Transverse colon (tissue), 4 donors: ENCODE data around the gene CEND1. TPM values are rescaled to one million over a fixed set of nuclear protein-coding genes. Genes with fewer than 3 reads are reported as not detected.

Experiments
- DNase-seq: peaks from one replicate; pipeline ENCODE4 v3.0.0-alpha.2; 2019
- H3K27ac ChIP-seq, 4 donors: fragments of 200-600 bp; sonication (generic); 2 replicates each; pipeline ENCODE4 v1.5.1; 2016 to 2018; ENCODE audit warnings: inconsistent platforms in 4 of 4
- H3K27me3 ChIP-seq: fragments of 200-600 bp; sonication (generic); 2 replicates; pipeline ENCODE4 v1.5.1; 2017; ENCODE audit warnings: inconsistent platforms
- H3K36me3 ChIP-seq, 4 donors: fragments of 200-600 bp; sonication (generic); 2 replicates each; pipeline ENCODE4 v1.5.1; 2017 to 2019; ENCODE audit warnings: inconsistent platforms in 4 of 4
- H3K4me1 ChIP-seq, 4 donors: fragments of 200-600 bp; sonication (generic); 2 replicates each; pipeline ENCODE4 v1.5.1; 2017 to 2020; ENCODE audit warnings: inconsistent platforms in 4 of 4
- H3K4me3 ChIP-seq, 4 donors: fragments of 200-600 bp; sonication (generic); 1 replicate in 1 of 4; 2 replicates in 3 of 4; pipeline versions ENCODE4 v1.5.1 to v1.6.1; 2017 to 2019; ENCODE audit warnings: inconsistent platforms in 4 of 4
- H3K9me3 ChIP-seq, 2 donors: fragments of 200-600 bp; sonication (generic); 2 replicates each; pipeline ENCODE4 v1.5.1; 2017 to 2019; ENCODE audit warnings: inconsistent platforms in 2 of 2
- EP300 ChIP-seq: sonication (generic); formaldehyde crosslinking; IDR thresholded peaks from one replicate; pipeline ENCODE4 v1.6.1; 2017; ENCODE audit warnings: antibody characterized with exemption, low read depth
- POLR2A ChIP-seq: fragments of 450-650 bp; IDR thresholded peaks from one replicate; pipeline ENCODE4 v1.6.1; 2016; ENCODE audit warnings: antibody characterized with exemption, mild to moderate bottlenecking, moderate library complexity
- POLR2AphosphoS5 ChIP-seq, 3 donors: sonication (generic); formaldehyde crosslinking; IDR thresholded peaks; one replicate each; pipeline ENCODE4 v1.6.1; 2016; ENCODE audit warnings: antibody characterized with exemption in 3 of 3
- WGBS, 2 donors: methylation state at CpG; one replicate each; pipeline ENCODE4 v1.1.5; 2018; ENCODE audit warnings: low coverage in 1 of 2; 5-methylcytosine and 5-hydroxymethylcytosine counted together
- in situ Hi-C, 4 donors: fragments of 200-750 bp; cut with MboI; loops; one replicate each; pipeline versions ENCODE4 v1.15.0 to v1.15.1; 2017; ENCODE audit warnings: low sequenced_read_pairs in 3 of 4, low pct_ligation_motif_present in 1 of 4, low pct_unique_long_range_greater_than_20kb in 1 of 4
- intact Hi-C: fragments of 100-400 bp; cut with DNase I; formaldehyde crosslinking; loops from one replicate; pipeline ENCODE4 v1.15.1; 2023; ENCODE audit warnings: low total_unique reads
- total RNA-seq, 4 donors: library from RNA; depleted of rRNA; stranded (reverse); fragments of >200 nt; gene quantifications; one replicate each; pipeline ENCODE4 v1.1.0, GENCODE V29; 2016
- TF ChIP-seq, protein P1 (sequence below), 5 experiments: fragments of 200-600 bp in 3 of 5; fragments of 450-650 bp in 2 of 5; sonication (generic) in 3 of 5; IDR thresholded peaks; 1 replicate in 2 of 5; 2 replicates in 3 of 5; pipeline ENCODE4 v1.5.1; 2016 to 2017; ENCODE audit warnings: antibody characterized with exemption in 5 of 5, inconsistent platforms in 3 of 5, mild to moderate bottlenecking in 2 of 5, moderate library complexity in 1 of 5

Gene CEND1
- total RNA-seq, 4 donors from 2014 or later = 0.79 to 1.2 TPM; not detected in 2

GRCh38 chr11:766106-766935, 23.6 kb downstream of the CEND1 start:
- Histone ChIP-seq H3K36me3 (peaks cover 0 to 26% (median 11%) of the 10 kb centered on the region in 4 donors), H3K27ac (no peak overlapping the region), H3K9me3 (no peaks in the 10 kb centered on the region), H3K4me1 (peaks cover 3 to 13% (median 11%) of the 10 kb centered on the region in 4 donors), H3K4me3 (no peak overlapping the region), H3K27me3 (no peaks in the 10 kb centered on the region)
- in situ Hi-C loops = no loop called here
- 79 to 84% methylated on average over 4 to 11 of the region's 11 CpGs for WGBS, 2 donors
- DNase-seq = no peak
- TF ChIP-seq POLR2AphosphoS5 (IDR thresholded peaks at IDR 0.05) (no peak), EP300 (no peak), POLR2A (no peak)
- TF ChIP-seq, protein P1, sequence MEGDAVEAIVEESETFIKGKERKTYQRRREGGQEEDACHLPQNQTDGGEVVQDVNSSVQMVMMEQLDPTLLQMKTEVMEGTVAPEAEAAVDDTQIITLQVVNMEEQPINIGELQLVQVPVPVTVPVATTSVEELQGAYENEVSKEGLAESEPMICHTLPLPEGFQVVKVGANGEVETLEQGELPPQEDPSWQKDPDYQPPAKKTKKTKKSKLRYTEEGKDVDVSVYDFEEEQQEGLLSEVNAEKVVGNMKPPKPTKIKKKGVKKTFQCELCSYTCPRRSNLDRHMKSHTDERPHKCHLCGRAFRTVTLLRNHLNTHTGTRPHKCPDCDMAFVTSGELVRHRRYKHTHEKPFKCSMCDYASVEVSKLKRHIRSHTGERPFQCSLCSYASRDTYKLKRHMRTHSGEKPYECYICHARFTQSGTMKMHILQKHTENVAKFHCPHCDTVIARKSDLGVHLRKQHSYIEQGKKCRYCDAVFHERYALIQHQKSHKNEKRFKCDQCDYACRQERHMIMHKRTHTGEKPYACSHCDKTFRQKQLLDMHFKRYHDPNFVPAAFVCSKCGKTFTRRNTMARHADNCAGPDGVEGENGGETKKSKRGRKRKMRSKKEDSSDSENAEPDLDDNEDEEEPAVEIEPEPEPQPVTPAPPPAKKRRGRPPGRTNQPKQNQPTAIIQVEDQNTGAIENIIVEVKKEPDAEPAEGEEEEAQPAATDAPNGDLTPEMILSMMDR (IDR thresholded peaks at IDR 0.05) = no peak
- intact Hi-C loops = no loop called here

DNA sequence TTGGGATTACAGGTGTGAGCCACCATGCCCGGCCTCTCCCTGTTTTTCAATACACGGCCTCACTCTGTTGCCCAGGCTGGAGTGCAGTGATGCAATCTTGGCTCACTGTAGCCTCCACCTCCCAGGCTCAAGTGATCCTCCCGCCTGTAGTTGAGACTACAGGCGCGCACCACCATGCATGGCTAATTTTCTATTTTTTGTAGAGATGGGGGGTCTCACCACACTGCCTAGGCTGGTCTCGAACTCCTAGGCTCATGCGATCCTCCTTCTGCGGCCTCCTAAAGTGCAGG, 24.1 kb downstream of the CEND1 start:
- peaks cover 3 to 13% (median 11%) of the 10 kb centered on the region in 4 donors for H3K4me1 ChIP-seq
- peaks cover 0 to 22% (median 12%) of the 10 kb centered on the region in 4 donors for H3K36me3 ChIP-seq
- DNase-seq = no peak
- TF ChIP-seq POLR2AphosphoS5 (IDR thresholded peaks at IDR 0.05) (no peak), EP300 (no peak), POLR2A (no peak)
- TF ChIP-seq, protein P1 (IDR thresholded peaks at IDR 0.05) = no peak
- H3K9me3 ChIP-seq = no peaks in the 10 kb centered on the region
- intact Hi-C loops (no loop called here), in situ Hi-C loops (no loop called here)
- no peak overlapping the region for H3K4me3 ChIP-seq
- no peaks in the 10 kb centered on the region for H3K27me3 ChIP-seq
- no peak overlapping the region for H3K27ac ChIP-seq
- 97% methylated on average over 8 of the region's 8 CpGs; no CpG with 5 or more reads in 1 of the 2 donors for WGBS, 2 donors

DNA sequence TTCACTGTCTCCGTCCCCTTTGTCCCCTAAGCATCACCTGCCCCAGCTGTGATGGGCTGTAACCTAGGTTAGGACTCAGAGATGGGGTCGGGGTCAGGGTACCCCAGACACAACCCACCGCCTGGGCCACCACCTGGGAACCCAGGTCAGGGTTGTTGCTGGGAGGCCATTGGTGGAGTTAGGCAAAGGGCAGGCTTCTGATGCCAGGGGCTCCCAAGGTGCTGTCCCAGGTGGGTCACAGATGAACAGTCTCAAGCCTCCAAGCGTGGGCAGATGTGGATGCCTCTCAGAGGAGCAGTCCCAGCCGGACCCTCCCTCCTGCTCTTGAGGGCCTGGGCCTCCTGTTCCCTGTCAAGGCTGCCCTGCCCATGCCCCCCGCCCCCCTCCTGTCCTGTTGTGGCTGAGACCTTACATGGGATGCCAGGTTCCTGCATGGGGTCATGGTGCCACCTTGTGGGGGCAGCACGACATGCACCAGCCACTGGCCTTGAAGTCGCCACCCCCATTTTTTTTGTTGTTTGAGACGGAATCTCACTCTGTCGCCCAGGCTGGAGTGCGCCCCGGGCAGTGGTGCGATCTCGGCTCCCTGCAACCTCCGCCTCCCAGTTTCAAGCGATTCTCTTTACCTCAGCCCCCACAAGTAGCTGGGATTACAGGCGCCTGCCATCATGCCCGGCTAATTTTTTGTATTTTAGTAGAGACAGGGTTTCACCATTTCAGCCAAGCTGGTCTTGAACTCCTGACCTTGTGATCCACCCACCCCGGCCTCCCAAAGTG, 24.7 kb downstream of the CEND1 start:
- Histone ChIP-seq H3K36me3 (peaks cover 0 to 22% (median 15%) of the 10 kb centered on the region in 4 donors), H3K27ac (no peak overlapping the region), H3K4me1 (peaks cover 3 to 13% (median 11%) of the 10 kb centered on the region in 4 donors), H3K27me3 (no peaks in the 10 kb centered on the region), H3K4me3 (no peak overlapping the region), H3K9me3 (no peaks in the 10 kb centered on the region)
- TF ChIP-seq, protein P1 (IDR thresholded peaks at IDR 0.05) = peak; percentile 51 to 70 (median 59)
- TF ChIP-seq EP300 (no peak), POLR2AphosphoS5 (IDR thresholded peaks at IDR 0.05) (no peak), POLR2A (no peak)
- intact Hi-C loops = no loop called here
- peak; percentile 56 for DNase-seq
- WGBS, 2 donors = 61 to 75% methylated on average over 8 to 19 of the region's 19 CpGs
- in situ Hi-C loops = no loop called here

- H3K27me3 ChIP-seq = no peaks in the 10 kb centered on the region
- no peak overlapping the region for H3K4me3 ChIP-seq
- in situ Hi-C loops (no loop called here), intact Hi-C loops (no loop called here)
- no peak overlapping the region for H3K27ac ChIP-seq
- peaks cover 3 to 13% (median 11%) of the 10 kb centered on the region in 4 donors for H3K4me1 ChIP-seq
- peaks cover 0 to 29% (median 18%) of the 10 kb centered on the region in 4 donors for H3K36me3 ChIP-seq
- 85% methylated on average over 18 of the region's 18 CpGs; no CpG with 5 or more reads in 1 of the 2 donors for whole genome bisulfite sequencing, 2 donors
- no peak for DNase-seq
- TF ChIP-seq POLR2AphosphoS5 (IDR thresholded peaks at IDR 0.05) (no peak), POLR2A (no peak), EP300 (no peak)
- TF ChIP-seq, protein P1 (IDR thresholded peaks at IDR 0.05) = no peak
- no peaks in the 10 kb centered on the region for H3K9me3 ChIP-seq
Measured at GRCh38 chr11:764322-765024, 25.4 kb downstream of the CEND1 start.
